ENCODE results near the gene PGP. TPM values are rescaled to one million over a fixed set of nuclear protein-coding genes. Genes with fewer than 3 reads are reported as not detected.

PGP gene
- total RNA-seq, 1 donor from 2014 or later = 23.4 TPM

GRCh38 chr16:2238150-2238837 is 23.7 kb upstream of the PGP start:
- intact Hi-C loops (cut with DNase I) = no loop called here
- DNase-seq (ENCODE audit: low spot score) = no peak

- intact Hi-C loops (cut with DNase I) = no loop called here
- no peak for DNase-seq (ENCODE audit: low spot score)
Measured at GRCh38 chr16:2237493-2238149, 23.0 kb upstream of the PGP start.

- no peak for DNase-seq (ENCODE audit: low spot score)
- intact Hi-C loops (cut with DNase I) = no loop called here
Measured at GRCh38 chr16:2237102-2237482, 22.5 kb upstream of the PGP start.

- DNase-seq (ENCODE audit: low spot score) = no peak
- intact Hi-C loops (cut with DNase I) = no loop called here
Measured at GRCh38 chr16:2236337-2237101, 21.9 kb upstream of the PGP start, which contains the start of gene DNASE1L2. TSS of gene DNASE1L2 (plus strand) at chr16:2236444. CDS start at chr16:2236817, 373 bp downstream.

GRCh38 chr16:2235695-2236336 is 21.2 kb upstream of the PGP start:
- intact Hi-C loops (cut with DNase I) = no loop called here
- DNase-seq (ENCODE audit: low spot score) = no peak

- intact Hi-C loops (cut with DNase I) = no loop called here
- no peak for DNase-seq (ENCODE audit: low spot score)
Measured at GRCh38 chr16:2235234-2235651, 20.6 kb upstream of the PGP start.

GRCh38 chr16:2234813-2235170 is 20.2 kb upstream of the PGP start:
- intact Hi-C loops (cut with DNase I) = no loop called here
- no peak for DNase-seq (ENCODE audit: low spot score)

GRCh38 chr16:2233872-2234812 is 19.5 kb upstream of the PGP start:
- no peak for DNase-seq (ENCODE audit: low spot score)
- intact Hi-C loops (cut with DNase I) = no loop called here

- intact Hi-C loops (cut with DNase I) = no loop called here
- DNase-seq (ENCODE audit: low spot score) = no peak
Measured at GRCh38 chr16:2233046-2233775, 18.6 kb upstream of the PGP start.

GRCh38 chr16:2232094-2232990 is 17.7 kb upstream of the PGP start:
- intact Hi-C loops (cut with DNase I) = no loop called here
- no peak for DNase-seq (ENCODE audit: low spot score)

GRCh38 chr16:2231016-2231931 is 16.6 kb upstream of the PGP start:
- intact Hi-C loops (cut with DNase I) = no loop called here
- no peak for DNase-seq (ENCODE audit: low spot score)

GRCh38 chr16:2230376-2230775 is 15.7 kb upstream of the PGP start:
- intact Hi-C loops (cut with DNase I) = no loop called here
- DNase-seq (ENCODE audit: low spot score) = no peak

- intact Hi-C loops (cut with DNase I) = no loop called here
Measured at GRCh38 chr16:2229632-2230250, 15.1 kb upstream of the PGP start.

GRCh38 chr16:2229091-2229490 is 14.5 kb upstream of the PGP start:
- intact Hi-C loops (cut with DNase I) = no loop called here

More at GRCh38 chr16:2229632-2230250, 15.1 kb upstream of the PGP start:
- no peak for DNase-seq (ENCODE audit: low spot score)

GRCh38 chr16:2228161-2228824 is 13.7 kb upstream of the PGP start:
- intact Hi-C loops (cut with DNase I) = no loop called here

More at GRCh38 chr16:2229091-2229490, 14.5 kb upstream of the PGP start:
- DNase-seq (ENCODE audit: low spot score) = no peak

More at GRCh38 chr16:2228161-2228824, 13.7 kb upstream of the PGP start:
- no peak for DNase-seq (ENCODE audit: low spot score)
